Fibroblast of lung (primary cell): ENCODE measurements around the gene KL. TPM values are rescaled to one million over a fixed set of nuclear protein-coding genes. Genes with fewer than 3 reads are reported as not detected.

Experiments used
- DNase-seq, 2 donors: peaks; one replicate each; pipeline versions ENCODE4 v3.0.0 to v3.0.0-alpha.2; 2010; ENCODE audit warnings: low read depth in 2 of 2
- H2AFZ ChIP-seq: 2 replicates; pipeline ENCODE4 v1.5.1; 2012; ENCODE audit warnings: low read length, control low read depth, inconsistent platforms
- H3K27ac ChIP-seq: 2 replicates; pipeline ENCODE4 v1.5.1; 2011; ENCODE audit warnings: low read length, control low read depth; ENCODE audit not compliant: insufficient read depth
- H3K27me3 ChIP-seq: 2 replicates; pipeline ENCODE4 v1.5.1; 2011; ENCODE audit warnings: mild to moderate bottlenecking, low read length; ENCODE audit not compliant: control insufficient read depth, insufficient read depth
- H3K36me3 ChIP-seq: 2 replicates; pipeline ENCODE4 v1.5.1; 2011; ENCODE audit warnings: low read length; ENCODE audit not compliant: control insufficient read depth, insufficient read depth
- H3K4me1 ChIP-seq: 2 replicates; pipeline ENCODE4 v1.5.1; 2011; ENCODE audit warnings: low read length; ENCODE audit not compliant: control insufficient read depth, insufficient read depth; ENCODE audit errors: extremely low read depth
- H3K4me2 ChIP-seq: 2 replicates; pipeline ENCODE4 v1.5.1; 2011; ENCODE audit warnings: low read length, control low read depth; ENCODE audit not compliant: insufficient read depth; ENCODE audit errors: extremely low read depth
- H3K4me3 ChIP-seq, 4 experiments: fragments of 200-600 bp in 1 of 4; sonication (generic) in 1 of 4; replicated peaks in 1 of 4; 2 replicates each; pipeline ENCODE4 v1.5.1; 2011 to 2016; ENCODE audit warnings: low read length in 4 of 4, low read depth in 3 of 4, mild to moderate bottlenecking in 3 of 4, control low read depth in 2 of 4, inconsistent platforms in 1 of 4, mixed read lengths in 1 of 4; ENCODE audit not compliant: insufficient read depth in 1 of 4; ENCODE audit errors: control extremely low read depth in 1 of 4
- H3K79me2 ChIP-seq: 2 replicates; pipeline ENCODE4 v1.5.1; 2012; ENCODE audit warnings: mild to moderate bottlenecking, low read length, inconsistent platforms; ENCODE audit not compliant: control insufficient read depth, insufficient read depth
- H3K9ac ChIP-seq: 2 replicates; pipeline ENCODE4 v1.5.1; 2011; ENCODE audit warnings: mild to moderate bottlenecking, low read length, control low read depth; ENCODE audit not compliant: insufficient read depth
- H3K9me3 ChIP-seq: 2 replicates; pipeline ENCODE4 v1.5.1; 2012; ENCODE audit warnings: low read depth, low read length; ENCODE audit not compliant: control insufficient read depth, insufficient read depth
- H4K20me1 ChIP-seq: 2 replicates; pipeline ENCODE4 v1.5.1; 2011; ENCODE audit warnings: low read length; ENCODE audit not compliant: control insufficient read depth, insufficient read depth; ENCODE audit errors: extremely low read depth
- CTCF ChIP-seq, 2 donors: IDR thresholded peaks in 1 of 2; conservative IDR thresholded peaks in 1 of 2; 1 replicate in 1 of 2; 2 replicates in 1 of 2; pipeline ENCODE4 v1.5.1; 2011 to 2012; ENCODE audit warnings: low read length in 2 of 2, control low read depth in 1 of 2, inconsistent platforms in 1 of 2, low read depth in 1 of 2, mild to moderate bottlenecking in 1 of 2
- EZH2 ChIP-seq: IDR thresholded peaks from 2 replicates; pipeline ENCODE4 v1.5.1; 2012; ENCODE audit warnings: low read length, control low read depth, mild to moderate bottlenecking; ENCODE audit errors: missing control alignments
- polyA plus RNA-seq, 2 donors: library from polyadenylated mRNA; depleted of rRNA in 1 of 2; stranded (reverse) in 1 of 2; unstranded in 1 of 2; fragments of >200 nt; gene quantifications; 2 replicates each; pipeline ENCODE4 v1.2.1, GENCODE V29; 2011 to 2012; ENCODE audit warnings: missing spikeins in 1 of 2
- total RNA-seq: library from RNA; depleted of rRNA; stranded (reverse); fragments of >200 nt; gene quantifications from 2 replicates; pipeline ENCODE4 v1.2.1, GENCODE V29; 2014

Gene KL
- total and polyA plus RNA-seq, 2 donors (not counting 1 experiment from before 2014, with no cell fraction given): 0.17 TPM; not detected in 1

GRCh38 chr13:33092073-33092987 is 76.1 kb downstream of the KL start:
- Histone ChIP-seq H3K4me2 (no peak overlapping the region), H4K20me1 (no peaks in the 10 kb centered on the region), H3K9me3 (no peaks in the 10 kb centered on the region), H3K36me3 (no peaks in the 10 kb centered on the region), H3K4me1 (no peaks in the 10 kb centered on the region), H3K9ac (no peak overlapping the region), H3K27me3 (no peaks in the 10 kb centered on the region), H3K27ac (no peak overlapping the region), H3K79me2 (no peaks in the 10 kb centered on the region), H2AFZ (no peak overlapping the region), H3K4me3 (no peak overlapping the region)
- TF ChIP-seq CTCF (conservative IDR thresholded peaks at IDR 0.05 in 1 of 2, IDR thresholded peaks at IDR 0.05 in 1 of 2; ENCODE audit: low read depth in 1 of 2, low read length in 2 of 2) (no peak), EZH2 (no peak)
- DNase-seq: no peak

DNA sequence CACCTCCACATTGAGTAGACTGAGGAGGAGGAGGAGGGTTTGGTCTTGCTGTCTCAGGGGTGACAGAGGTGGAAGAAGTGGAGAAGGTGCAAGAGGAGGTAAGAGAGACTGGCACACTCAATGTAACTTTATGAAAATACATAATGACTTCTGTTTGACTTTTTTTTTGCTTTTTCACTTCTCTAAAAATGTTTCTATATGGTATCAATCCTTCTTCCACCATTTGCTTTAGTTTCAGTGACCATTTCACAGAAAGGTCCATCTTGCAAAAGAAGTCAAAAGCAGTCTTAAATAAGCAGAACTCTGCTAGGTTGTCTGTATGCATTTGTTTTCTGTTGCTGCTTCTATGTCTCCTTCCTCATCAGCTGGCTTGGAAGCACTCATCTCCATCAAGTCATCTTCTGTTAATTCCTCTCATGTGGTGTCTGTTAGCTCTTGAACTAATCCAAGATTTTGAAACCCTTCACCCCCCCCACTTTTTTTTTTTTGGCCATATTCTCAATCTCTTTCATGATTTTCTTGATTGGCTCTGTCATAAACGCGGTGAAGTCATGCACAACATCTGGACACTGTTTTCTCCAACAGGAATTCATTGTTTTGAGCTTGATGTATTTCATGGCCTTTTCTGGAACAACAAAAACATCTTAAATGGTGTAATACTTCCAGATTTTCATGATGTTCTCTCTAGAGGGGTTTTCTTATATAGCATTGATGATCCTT is 80.8 kb downstream of the KL start:
- no peaks in the 10 kb centered on the region for H3K36me3 ChIP-seq
- DNase-seq: no peak

More for the DNA sequence above, 80.8 kb downstream of the KL start:
- Histone ChIP-seq H3K4me3 (no peak overlapping the region), H3K27ac (no peak overlapping the region), H3K4me1 (no peaks in the 10 kb centered on the region), H3K9me3 (no peaks in the 10 kb centered on the region), H4K20me1 (no peaks in the 10 kb centered on the region), H3K9ac (no peak overlapping the region), H3K79me2 (no peaks in the 10 kb centered on the region), H2AFZ (no peak overlapping the region), H3K4me2 (no peak overlapping the region), H3K27me3 (no peaks in the 10 kb centered on the region)
- TF ChIP-seq EZH2: no peak
- TF ChIP-seq CTCF (conservative IDR thresholded peaks at IDR 0.05 in 1 of 2, IDR thresholded peaks at IDR 0.05 in 1 of 2; ENCODE audit: low read depth in 1 of 2, low read length in 2 of 2): no peak
